ENCODE results near the gene CAMK2B.

CAMK2B gene

DNA sequence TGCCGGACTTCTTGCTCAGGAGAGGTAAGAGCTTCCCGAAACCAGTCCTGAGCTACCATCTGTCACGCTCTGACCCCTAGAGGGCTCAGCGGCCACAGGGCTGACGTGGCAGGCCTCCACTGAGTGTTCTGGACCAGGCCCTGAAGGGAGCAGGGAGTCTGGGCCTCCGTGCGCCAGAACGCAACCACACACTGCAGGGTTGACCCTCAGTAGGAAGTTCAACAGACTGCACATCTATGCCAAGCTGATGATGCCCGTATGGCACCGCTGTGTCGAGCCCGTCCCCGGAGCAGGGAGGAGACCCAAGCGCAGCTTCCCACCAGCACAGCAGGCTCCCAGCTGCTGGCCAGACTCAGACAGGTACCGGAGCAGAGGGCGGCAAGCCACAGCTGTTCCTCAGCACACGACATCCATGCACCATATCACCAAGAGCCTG, 39.2 kb downstream of the CAMK2B start:
- no peak for DNase-seq

DNA sequence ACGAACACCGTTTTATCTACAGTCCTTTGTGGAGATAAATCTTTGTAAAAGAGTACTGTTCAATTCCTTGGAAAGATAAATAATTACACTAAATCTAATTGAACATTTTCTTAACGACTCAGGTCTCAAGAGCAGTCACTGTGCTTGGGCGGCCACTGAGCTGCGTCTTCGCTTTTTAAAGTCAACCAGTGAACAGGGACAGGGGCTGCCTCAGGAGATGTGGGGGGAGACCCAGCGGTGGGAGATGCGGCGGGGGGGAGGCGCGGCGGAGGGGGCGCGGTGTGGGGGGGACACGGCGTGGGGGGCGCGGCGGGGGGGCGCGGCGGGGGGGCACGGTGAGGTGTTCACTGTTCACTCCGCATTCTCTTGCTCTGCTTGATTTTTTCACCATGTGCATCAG, 39.8 kb downstream of the CAMK2B start:
- DNase-seq: no peak

DNA sequence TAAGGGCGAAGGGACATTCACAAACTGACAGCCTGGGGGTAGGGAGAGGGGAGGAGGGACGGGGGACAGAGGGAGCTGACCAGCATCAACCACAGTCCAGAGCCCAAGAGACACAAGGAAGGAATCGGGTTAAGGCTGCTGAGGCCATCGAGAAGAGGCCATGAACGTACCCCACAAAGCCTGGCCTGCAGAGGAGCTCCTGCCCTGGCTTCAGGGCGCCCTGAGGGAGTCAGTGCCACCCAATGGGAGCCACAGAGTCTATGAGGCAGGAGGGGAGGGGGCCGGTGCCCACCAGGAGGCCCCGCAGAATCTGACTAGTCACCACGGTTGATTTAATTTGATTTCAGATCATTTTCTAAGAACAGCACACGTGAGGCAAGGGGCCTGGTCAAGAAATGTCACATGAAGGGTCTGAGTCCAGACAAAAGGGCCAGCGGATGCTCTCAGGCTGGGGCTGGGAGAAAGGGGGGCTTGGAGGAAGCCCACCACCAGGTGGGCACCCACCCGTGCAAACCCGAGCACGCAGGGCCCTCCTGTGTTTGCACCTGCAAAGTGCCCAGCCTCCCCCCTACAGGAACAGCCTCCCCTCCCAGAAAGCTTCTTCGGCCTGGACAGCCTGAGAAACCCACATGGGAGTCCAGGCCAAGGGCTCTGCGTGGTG, 40.4 kb downstream of the CAMK2B start:
- DNase-seq: no peak

DNA sequence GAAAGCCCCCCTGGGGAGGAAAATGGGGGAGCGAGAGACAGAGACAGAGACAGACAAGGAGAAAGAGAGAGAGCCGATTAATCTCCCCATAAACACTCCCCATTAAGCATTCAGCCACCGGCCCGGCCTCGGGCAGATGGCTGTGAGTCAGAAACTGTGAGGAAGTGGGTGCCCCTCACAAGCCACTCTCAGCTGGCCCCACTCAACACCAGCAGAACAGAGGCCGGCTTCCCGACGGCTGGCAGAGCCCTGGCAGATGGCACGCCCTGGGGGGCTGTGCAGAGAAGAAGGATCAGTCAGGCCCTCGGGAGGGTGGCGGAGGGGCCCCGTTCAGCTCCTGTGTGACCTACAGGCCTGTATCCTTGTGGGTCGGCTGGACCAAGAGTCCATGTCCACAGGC, 41.2 kb downstream of the CAMK2B start:
- DNase-seq: no peak

DNA sequence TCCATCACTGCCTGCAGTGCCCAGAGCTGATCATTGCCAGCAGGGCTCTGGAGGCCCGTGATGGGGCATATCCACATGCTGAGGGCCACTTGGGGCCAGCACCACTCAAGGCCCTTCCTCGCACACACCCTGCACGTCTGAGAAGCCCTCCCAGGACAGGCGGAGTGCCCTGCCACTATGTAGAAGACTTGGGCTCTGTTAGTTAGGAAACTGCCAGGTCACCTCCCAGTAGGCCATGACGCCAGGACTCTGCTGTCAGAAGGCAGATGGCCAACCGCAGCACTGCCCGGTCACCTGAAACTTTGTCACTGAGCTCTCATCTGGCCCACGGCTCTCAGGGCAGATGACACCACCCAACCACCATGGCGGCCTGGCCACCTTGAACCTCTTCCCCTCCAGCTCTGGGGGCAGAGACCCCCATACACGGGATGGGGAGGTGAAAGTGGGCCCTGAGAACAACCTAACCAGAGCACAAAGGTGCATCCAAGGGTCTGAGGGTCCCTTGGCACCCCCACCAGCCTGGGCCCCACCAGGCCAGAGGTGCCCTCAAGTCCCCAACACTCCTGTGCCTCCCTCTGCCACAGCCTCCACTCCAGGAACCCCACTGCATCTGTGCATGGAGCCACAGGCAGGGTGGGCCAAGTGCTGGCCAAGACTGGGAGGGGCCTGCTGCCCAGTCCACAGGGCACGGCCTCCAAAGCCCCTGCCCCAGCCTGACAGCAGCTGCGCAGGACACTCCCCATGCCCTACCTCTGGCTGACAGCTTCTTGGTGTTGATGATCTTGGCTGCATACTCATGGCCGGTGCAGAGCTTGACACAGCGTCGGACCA, 41.8 kb downstream of the CAMK2B start:
- no peak for DNase-seq

DNA sequence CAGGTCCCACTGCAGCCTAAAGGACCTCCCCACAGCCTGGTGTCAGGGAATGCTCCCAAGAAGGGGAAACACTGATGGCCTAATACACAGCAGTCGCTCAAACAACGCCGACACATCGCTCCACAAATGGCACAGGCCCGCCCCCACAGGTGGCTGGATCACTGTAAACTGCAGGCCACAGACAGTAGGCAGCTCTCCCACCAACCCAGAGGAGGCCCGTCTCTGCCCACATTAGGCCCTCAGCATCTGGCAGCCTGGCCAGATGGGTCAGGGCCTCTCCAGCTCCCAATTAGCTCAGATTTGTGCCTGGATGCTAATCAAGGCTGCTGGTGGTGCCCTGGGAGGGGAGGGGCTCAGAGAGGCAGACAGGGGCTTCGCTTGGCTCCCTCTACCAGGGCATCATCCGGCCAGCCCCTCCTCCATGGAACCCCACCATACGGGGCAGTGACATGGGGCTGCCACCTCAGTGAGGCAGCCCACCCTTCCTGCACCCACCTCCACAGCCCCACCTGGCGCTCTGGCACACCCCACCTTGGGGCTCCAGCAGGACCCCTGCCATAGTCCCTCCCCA, 42.7 kb downstream of the CAMK2B start:
- DNase-seq: no peak

DNA sequence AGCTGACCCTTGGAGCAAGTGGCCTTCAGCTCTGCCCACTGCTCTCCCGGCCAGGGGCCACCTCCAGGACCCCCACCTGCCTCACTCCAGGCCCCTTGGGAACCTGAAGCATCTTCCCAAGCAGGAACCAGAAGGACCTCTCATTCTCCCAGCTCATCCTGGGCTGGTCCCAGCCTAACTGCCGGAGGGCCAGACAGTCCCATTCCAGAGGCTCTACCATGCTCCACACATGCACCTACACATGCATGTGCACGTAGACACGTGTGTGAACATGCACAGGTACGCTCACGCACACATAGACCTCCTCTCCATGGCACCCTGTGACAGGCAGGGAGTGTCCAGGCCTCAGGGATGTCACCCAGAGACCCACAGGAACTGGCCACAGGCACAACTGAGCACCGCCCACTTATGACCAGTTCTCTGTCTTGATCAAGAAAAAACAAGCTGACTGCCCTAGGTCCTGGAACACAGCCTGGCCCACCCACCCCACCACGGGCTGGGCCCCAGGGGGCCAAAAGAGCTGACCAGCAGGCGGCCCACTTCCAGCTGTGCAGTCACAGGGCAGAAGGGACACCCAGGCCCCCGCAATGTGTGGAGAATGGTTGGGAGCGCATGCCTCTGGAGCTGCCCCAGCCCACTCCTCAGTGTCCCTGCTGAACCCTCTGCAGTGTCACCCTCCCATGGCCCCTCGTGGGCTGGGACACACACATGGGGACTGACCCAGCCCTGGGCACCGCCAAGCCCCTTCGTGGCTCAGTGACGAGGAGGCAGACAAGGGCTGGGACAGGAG, 43.4 kb downstream of the CAMK2B start:
- no peak for DNase-seq

DNA sequence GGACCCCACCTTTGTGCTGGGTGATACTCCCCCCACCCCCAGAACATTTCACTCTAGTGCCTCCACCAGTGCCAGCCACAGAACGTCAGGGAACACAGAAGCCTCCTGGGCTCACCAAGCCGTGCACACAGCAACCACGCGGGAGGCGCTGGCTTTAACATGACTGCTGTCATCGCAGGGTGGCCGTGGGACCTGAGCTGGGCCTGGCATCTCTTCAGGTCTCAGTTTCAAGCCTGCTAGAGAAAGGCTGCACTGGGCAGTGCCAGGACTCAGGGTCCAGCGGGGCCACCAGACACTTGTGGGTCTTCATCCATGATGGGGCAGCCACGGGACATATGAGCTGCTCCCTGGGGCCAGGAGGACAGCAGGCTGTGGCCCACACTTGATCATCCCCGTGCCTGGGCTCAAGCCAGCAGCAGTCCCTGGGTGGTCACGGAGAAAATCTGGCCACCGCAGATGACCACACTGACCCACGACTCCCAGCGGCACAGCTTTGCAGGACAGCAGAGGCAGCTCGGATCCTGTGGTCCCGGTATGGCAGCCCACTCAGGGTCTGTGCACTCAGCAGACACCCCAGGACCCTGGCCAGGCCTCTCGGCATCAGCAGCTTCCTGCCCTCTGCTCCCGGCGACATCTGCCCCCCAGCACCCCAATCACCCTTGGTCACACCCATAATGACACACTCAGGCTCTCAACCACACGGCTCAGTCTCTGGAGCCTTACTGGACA, 44.2 kb downstream of the CAMK2B start:
- DNase-seq: no peak

DNA sequence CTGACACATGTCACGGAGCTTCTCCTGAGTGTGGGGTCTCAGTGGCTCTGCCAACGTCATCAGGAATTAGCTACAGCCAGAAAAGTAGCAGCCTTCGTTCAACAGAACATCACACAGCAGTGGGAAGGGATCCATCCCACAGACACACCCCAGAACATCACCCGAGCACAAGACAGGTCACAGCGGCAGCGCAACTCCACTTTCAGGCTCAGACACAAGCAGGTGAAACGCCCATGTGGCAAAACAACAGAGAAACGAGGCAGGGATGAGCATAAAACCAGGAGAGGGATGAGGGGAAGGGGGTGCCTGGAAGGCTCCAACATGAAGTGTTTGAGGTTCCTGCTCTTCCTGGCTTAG, 44.8 kb downstream of the CAMK2B start:
- no peak for DNase-seq

DNA sequence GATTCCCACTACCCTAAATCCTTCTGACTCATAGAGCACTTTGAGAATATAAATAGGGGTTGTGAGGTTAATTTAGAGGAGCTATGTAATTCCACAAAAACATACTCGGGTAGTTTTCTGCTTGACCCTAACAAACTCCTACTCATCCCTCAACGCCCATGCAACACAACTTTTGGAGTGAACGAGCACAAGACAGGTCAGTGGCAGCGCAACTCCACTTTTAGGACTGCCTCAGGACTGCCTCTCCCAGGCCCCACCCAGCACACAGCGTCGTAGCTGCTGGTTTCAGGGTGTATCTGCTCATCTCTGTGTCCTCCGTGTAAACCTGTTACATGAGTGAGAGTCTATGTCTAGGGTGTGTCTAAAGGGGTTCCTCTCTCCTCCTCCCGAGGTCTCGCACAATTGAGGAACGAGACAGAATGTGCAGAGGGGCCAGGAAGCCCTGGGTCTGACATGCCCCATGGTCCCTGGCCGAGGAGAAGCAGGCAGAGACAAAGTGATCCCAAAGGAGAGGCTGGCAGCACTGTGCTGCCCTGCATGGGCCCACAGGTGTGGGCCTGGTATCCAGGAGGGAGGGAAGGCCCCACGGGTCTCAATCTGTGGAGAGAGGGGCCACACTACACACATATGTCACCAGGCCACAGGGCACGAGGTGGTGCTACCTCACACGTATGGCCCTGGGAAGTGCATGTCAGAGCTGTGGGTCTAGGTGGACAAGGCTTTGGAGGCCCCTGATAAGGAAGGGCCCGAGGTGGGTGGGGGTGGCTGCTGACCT, 45.5 kb downstream of the CAMK2B start:
- no peak for DNase-seq

DNA sequence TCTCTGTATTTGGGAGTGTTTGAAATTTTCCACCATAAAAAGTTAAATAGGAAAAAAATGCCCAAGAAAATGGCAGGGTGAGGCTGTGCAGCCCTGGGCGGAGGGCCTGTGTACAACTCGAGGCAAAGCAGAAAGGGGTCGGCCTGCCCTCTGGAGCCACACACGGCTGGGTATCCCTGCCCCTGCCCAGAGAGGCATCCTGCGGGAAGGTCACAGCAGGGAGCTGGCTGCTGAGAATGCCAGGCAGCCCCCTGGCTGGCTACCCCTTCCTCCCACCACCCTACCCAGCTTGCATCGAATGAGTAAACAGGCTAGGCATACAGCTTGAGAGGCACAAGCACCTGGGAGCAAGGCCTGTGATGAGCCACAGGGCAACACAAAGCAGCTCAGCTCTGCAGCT, 46.1 kb downstream of the CAMK2B start:
- DNase-seq: no peak

DNA sequence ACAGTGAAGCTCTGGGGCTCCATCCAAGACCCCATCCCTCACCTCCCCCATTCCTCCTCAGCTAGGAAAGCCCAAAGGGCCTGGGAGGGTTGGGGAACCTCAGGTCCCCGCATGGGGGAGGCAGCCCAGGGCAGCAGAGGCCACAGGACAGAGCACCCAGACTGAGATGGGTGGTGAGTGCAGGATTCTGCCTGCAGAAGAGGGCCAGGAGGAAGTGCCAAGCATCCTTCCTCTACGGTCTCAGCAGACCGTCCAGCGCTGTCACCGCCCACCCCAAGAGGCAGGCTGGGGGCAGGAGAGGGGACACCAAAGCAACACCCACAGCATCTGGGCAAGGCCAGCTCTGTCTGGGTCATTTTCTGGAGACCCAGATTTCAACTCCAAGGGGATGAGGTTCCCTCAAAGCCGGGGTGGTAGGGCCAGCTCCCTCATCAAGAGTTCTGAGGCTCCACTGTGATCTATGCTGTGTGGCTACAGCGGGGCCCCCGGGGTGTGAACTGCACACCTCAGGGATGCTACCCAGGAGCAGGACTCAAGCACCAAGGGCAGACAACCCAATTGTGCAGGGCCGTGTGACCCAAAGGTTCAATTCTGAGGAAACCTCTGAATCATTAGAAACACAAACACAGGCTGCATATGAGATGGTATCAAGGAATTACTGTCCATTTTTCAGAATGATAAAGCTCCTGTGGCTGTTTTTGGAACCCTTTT, 46.8 kb downstream of the CAMK2B start:
- DNase-seq: no peak

DNA sequence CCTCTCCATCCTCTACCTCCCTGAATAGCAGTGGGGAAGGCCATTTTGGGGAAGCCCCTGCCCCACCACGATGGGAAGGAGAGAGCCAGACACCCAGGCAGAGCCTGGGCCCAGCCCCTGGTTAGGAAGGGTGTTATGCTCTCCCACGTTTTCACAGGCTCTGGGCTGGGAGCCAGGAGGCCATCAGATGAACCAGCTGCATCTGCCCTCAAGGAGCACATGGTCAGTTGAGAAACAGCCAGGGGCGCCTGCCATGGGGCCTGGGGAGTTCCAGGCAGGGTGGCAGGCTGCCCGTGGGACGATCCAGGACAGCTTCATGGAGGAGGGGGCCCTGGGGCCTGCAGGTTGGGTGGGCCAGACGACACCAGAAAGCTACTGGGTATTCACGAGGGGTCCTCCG, 47.5 kb downstream of the CAMK2B start:
- DNase-seq: no peak

DNA sequence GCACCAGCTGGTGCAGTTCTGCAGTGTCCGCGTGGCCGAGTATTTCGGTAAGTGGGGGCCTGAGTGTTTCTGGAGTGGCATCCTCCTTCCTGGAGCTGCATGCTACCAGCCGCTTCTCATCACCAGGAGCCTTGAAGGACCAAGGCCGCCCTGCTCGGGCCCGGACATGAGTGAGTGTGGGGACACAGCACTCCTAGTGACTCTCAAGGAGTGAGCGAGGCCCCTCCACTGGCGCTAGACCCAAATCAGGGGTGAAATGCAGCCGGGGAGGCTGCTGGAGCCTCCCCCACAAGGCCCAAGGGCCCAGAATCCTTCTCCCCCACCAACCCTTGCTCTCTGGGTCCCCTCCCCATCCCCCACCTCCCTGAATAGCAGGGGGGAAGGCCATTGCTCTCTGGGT, 48.0 kb downstream of the CAMK2B start:
- DNase-seq: no peak

DNA sequence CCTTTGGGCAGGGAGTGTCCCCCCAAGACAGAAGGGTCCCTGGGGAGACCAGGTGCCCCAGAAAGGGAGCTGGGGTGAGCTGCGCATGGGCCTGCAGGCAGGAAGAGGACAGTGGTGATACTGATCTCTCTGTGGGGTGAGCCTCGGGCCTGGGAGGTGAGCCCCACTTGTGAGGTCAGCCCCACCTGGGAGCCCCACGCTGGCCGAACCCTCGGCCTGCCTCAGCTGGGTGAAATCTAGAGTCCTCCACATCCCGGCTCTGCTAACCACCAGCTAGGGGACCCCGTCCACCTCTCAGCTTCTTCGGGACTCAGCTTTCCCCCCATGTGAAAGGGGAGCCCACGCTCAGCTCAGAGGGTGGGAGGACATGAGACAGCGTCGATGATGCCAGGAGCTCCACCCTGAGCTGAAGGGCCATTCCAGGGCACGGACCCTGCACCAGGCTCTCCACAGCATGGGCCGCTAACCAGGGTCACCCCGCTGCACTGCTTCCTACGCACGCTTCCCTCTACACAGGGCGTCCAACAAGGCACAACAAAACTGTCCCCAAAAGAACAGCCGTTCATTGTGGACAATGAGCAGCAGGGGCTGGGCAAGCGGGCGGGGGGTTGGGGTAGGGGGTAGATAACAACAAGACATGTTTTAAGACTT, 48.7 kb downstream of the CAMK2B start:
- no peak for DNase-seq

DNA sequence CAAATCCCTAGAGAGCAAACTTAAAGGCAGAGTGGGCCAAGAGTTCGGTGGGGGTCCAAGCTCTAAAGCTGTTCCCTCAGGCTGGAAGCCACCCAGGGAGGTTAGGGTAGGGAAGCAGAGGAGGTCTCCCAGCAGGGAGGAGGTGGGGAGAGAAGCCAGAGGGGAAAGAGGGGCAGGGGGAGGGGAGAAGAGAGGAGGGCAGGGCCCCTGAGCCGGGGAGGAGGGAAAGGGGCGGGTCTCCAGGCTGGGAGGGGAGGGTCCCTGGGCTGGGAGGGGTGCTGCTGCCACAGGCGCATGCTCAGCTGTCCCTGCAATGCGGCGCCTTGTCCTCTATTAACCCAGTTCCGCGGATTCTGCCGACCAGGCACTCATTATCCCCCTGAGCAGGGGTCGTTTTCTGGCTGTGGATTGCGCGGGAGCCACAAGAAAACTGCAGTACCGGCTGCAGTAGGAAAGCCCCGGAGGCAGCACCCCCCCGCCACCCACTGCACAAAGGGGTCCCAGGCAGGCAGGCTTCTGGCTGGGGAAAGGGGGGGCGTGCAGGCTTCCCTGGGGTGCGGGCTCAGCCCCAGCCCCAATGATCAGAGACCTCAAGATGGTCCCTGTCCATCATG, 49.3 kb downstream of the CAMK2B start:
- peak; percentile 16 for DNase-seq

DNA sequence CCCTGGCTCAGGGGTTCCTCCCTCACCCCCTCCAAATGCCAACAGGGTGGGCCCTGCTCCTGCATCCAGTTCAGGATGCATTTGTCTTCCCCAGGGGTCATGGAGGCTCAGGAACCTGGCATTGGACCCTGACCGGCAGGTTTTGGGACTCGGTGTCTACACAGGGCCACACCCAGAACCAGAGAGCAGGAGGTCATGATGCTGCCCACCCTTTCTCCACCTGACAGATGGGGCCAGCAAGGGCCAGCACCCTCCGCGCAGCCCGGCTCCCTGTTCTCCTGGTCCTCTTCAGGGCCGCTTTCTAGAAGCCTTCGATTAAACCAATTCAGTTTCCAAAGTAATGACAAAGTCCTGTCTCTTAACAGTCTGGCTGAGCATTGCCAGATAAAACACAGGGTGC, 50.2 kb downstream of the CAMK2B start:
- no peak for DNase-seq

DNA sequence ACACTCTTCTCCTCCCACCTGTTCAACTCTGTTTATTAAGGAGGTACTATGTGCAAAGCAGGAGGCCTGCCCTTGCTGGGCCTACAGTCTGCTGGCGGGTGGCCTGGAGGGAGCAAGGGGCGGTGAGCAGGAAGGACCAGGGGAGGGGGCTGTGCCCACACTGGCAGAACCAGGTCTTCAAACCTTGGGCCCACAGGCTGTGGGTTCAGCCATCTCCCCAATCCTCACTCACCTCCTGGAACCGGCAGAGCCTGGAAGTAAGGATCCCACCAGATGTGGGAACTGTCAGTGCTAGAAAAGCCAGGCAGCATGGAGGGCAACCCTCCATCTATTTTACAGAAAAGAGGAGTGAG, 50.8 kb downstream of the CAMK2B start:
- DNase-seq: no peak

DNA sequence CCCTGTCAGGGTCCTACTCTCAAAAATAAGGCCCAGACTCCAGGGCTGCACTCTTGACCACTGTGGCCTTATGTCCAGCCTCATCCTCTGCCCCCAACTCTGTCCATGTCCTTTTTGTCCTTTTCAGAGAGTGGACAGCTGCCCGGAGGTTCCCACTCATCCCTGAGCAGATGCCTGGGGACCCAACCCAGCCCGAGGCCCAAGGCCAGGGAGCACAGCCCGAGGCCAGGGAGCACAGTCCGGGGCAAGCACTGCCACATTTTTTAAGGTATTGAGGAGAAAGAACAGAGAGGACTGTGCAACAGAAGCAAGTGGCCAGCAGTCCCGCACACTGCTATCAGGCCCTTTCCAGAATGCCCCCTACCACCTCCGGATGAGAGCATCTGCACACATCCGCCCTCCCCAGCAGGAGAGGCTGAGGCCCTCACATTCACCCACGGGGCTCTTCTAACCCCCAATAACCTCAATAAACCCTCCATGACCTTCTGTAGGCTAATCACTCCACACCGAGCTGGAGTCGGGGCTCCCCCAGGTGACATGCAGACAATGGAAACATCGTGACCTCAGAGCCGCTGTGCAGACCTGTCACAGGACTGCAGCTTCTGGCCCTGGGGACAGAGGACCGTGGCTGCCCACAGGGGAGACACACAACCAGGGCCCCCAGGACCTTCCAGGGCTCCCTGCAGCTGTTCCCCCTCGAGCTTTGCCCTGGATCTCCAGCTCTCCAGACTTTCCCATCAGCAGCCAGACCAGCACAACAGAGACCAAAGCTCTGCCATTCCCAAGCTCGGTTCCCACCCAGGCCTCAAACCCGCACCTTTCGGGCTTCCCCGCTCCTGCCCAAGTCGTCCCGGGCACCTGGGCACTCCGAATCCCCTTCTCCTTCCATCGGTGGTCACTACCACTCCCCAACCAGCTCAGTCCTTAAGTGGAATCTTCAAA, 51.4 kb downstream of the CAMK2B start:
- no peak for DNase-seq

Measured in fibroblast of skin of right biceps (primary cell).